Stomach smooth muscle (tissue), 2 donors: ENCODE data around the gene POLG.

Experiments
- H3K27ac ChIP-seq: one replicate; pipeline ENCODE4 v1.7.0; 2013; ENCODE audit warnings: mild to moderate bottlenecking, low read length, inconsistent platforms
- H3K27me3 ChIP-seq, 2 donors: one replicate each; pipeline ENCODE4 v1.7.0; 2013; ENCODE audit warnings: low read length in 2 of 2; ENCODE audit not compliant: insufficient read depth in 2 of 2, control insufficient read depth in 1 of 2
- H3K36me3 ChIP-seq, 2 donors: one replicate each; pipeline ENCODE4 v1.7.0; 2013; ENCODE audit warnings: low read length in 2 of 2; ENCODE audit not compliant: control insufficient read depth in 2 of 2, insufficient read depth in 2 of 2
- H3K4me1 ChIP-seq: one replicate; pipeline ENCODE4 v1.7.0; 2013; ENCODE audit warnings: low read length; ENCODE audit not compliant: control insufficient read depth, insufficient read depth
- H3K4me3 ChIP-seq, 2 donors: one replicate each; pipeline ENCODE4 v1.7.0; 2013; ENCODE audit warnings: low read length in 2 of 2
- H3K9ac ChIP-seq, 2 donors: one replicate each; pipeline ENCODE4 v1.7.0; 2013; ENCODE audit warnings: low read length in 2 of 2, mild to moderate bottlenecking in 1 of 2
- H3K9me3 ChIP-seq, 2 donors: one replicate each; pipeline ENCODE4 v1.7.0; 2013; ENCODE audit warnings: low read length in 2 of 2; ENCODE audit not compliant: control insufficient read depth in 2 of 2
- donor health status: healthy.
- donor health status: Pancreatic carcinoma.

POLG gene

GRCh38 chr15:89369341-89369947 lies 34.8 kb upstream of the POLG start:
- Histone ChIP-seq H3K4me3 (no peak overlapping the region), H3K4me1 (peaks cover 19% of the 10 kb centered on the region), H3K9ac (no peak overlapping the region), H3K27me3 (peaks cover 80 to 98% of the 10 kb centered on the region in 2 donors), H3K36me3 (no peaks in the 10 kb centered on the region), H3K9me3 (no peaks in the 10 kb centered on the region), H3K27ac (no peak overlapping the region)

- Histone ChIP-seq H3K4me1 (peaks cover 19% of the 10 kb centered on the region), H3K9ac (no peak overlapping the region), H3K9me3 (no peaks in the 10 kb centered on the region), H3K27ac (no peak overlapping the region), H3K36me3 (no peaks in the 10 kb centered on the region), H3K4me3 (no peak overlapping the region), H3K27me3 (peaks cover 81 to 99% of the 10 kb centered on the region in 2 donors)
Observed at GRCh38 chr15:89368566-89369223, 34.1 kb upstream of the POLG start.

GRCh38 chr15:89367485-89368451 lies 33.1 kb upstream of the POLG start:
- peaks cover 87 to 100% of the 10 kb centered on the region in 2 donors for H3K27me3 ChIP-seq
- H3K9me3 ChIP-seq: no peaks in the 10 kb centered on the region
- peaks cover 20% of the 10 kb centered on the region for H3K4me1 ChIP-seq
- no peaks in the 10 kb centered on the region for H3K36me3 ChIP-seq
- peak overlapping the region in 1 of 2 donors; percentile 29 for H3K4me3 ChIP-seq
- no peak overlapping the region for H3K27ac ChIP-seq
- H3K9ac ChIP-seq: no peak overlapping the region

GRCh38 chr15:89366656-89367393 lies 32.2 kb upstream of the POLG start:
- no peak overlapping the region for H3K9ac ChIP-seq
- H3K27me3 ChIP-seq: peaks cover 84 to 100% of the 10 kb centered on the region in 2 donors
- H3K9me3 ChIP-seq: no peaks in the 10 kb centered on the region
- peaks cover 28% of the 10 kb centered on the region for H3K4me1 ChIP-seq
- peak overlapping the region in 1 of 2 donors; percentile 29 for H3K4me3 ChIP-seq
- no peak overlapping the region for H3K27ac ChIP-seq
- no peaks in the 10 kb centered on the region for H3K36me3 ChIP-seq

GRCh38 chr15:89365462-89366065 lies 30.9 kb upstream of the POLG start:
- H3K27me3 ChIP-seq: peaks cover 84 to 99% of the 10 kb centered on the region in 2 donors
- H3K4me3 ChIP-seq: no peak overlapping the region
- no peak overlapping the region for H3K9ac ChIP-seq

GRCh38 chr15:89364741-89365450 lies 30.3 kb upstream of the POLG start:
- H3K27ac ChIP-seq: no peak overlapping the region
- no peaks in the 10 kb centered on the region for H3K36me3 ChIP-seq
- H3K9ac ChIP-seq: no peak overlapping the region
- peaks cover 83 to 99% of the 10 kb centered on the region in 2 donors for H3K27me3 ChIP-seq
- no peak overlapping the region for H3K4me3 ChIP-seq
- H3K4me1 ChIP-seq: peaks cover 17% of the 10 kb centered on the region
- no peaks in the 10 kb centered on the region for H3K9me3 ChIP-seq

More at GRCh38 chr15:89365462-89366065, 30.9 kb upstream of the POLG start:
- Histone ChIP-seq H3K9me3 (no peaks in the 10 kb centered on the region), H3K36me3 (no peaks in the 10 kb centered on the region), H3K27ac (no peak overlapping the region), H3K4me1 (peaks cover 17% of the 10 kb centered on the region)

GRCh38 chr15:89364341-89364740 lies 29.7 kb upstream of the POLG start:
- no peaks in the 10 kb centered on the region for H3K36me3 ChIP-seq
- peaks cover 17% of the 10 kb centered on the region for H3K4me1 ChIP-seq
- no peaks in the 10 kb centered on the region for H3K9me3 ChIP-seq
- H3K9ac ChIP-seq: no peak overlapping the region
- H3K4me3 ChIP-seq: no peak overlapping the region
- peaks cover 86 to 100% of the 10 kb centered on the region in 2 donors for H3K27me3 ChIP-seq
- no peak overlapping the region for H3K27ac ChIP-seq

GRCh38 chr15:89363770-89364169 lies 29.1 kb upstream of the POLG start:
- H3K4me3 ChIP-seq: no peak overlapping the region
- no peaks in the 10 kb centered on the region for H3K36me3 ChIP-seq
- H3K27ac ChIP-seq: no peak overlapping the region
- no peaks in the 10 kb centered on the region for H3K9me3 ChIP-seq
- H3K27me3 ChIP-seq: peaks cover 82 to 99% of the 10 kb centered on the region in 2 donors
- no peak overlapping the region for H3K9ac ChIP-seq
- H3K4me1 ChIP-seq: peaks cover 21% of the 10 kb centered on the region

GRCh38 chr15:89363133-89363532 lies 28.5 kb upstream of the POLG start:
- H3K27me3 ChIP-seq: peaks cover 83 to 96% of the 10 kb centered on the region in 2 donors
- no peak overlapping the region for H3K27ac ChIP-seq
- no peaks in the 10 kb centered on the region for H3K36me3 ChIP-seq
- H3K4me3 ChIP-seq: no peak overlapping the region
- H3K4me1 ChIP-seq: peaks cover 26% of the 10 kb centered on the region
- H3K9ac ChIP-seq: no peak overlapping the region
- no peaks in the 10 kb centered on the region for H3K9me3 ChIP-seq
